ENCODE data around the gene FEZF1.

- TF ChIP-seq CTCF (IDR thresholded peaks at IDR 0.05) = no peak
- TF ChIP-seq POLR2A (IDR thresholded peaks at IDR 0.05) = no peak
These were observed 8.2 kb upstream of the FEZF1 start for GRCh38 chr7:122312789-122313188.
